ENCODE results near the gene CXCL5.

The CXCL5 gene

GRCh38 chr4:73998040-73999011 is at the start of gene CXCL5:
TSS of gene CXCL5 (minus strand) at chr4:73998677. CDS start at chr4:73998581, 96 bp downstream.
- peak; percentile 14 to 17 for DNase-seq (ENCODE audit: low read depth in 2 of 2)

- DNase-seq (ENCODE audit: low read depth in 2 of 2): no peak
These were observed 48.7 kb upstream of the CXCL5 start for GRCh38 chr4:74047152-74047551.

DNA sequence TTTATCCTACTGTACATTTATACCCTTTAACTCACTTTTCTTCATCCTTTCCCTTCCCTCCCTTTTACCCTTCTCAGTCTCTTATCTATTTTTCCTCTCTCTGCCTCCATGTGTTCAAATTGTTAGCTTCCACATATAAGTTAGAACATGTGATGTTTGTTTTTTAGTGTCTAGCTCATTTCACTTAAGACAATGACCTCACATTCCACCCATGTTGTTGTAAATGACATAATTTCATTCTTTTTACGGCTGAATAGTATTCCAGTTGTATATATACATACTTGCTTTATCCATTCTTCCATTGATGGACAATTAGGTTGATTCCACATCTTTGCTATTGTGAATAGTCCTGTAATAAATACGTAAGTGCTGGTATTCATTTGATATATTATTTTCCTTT is 47.3 kb upstream of the CXCL5 start:
- no peak for DNase-seq (ENCODE audit: low read depth in 2 of 2)

GRCh38 chr4:74045247-74045646 is 46.8 kb upstream of the CXCL5 start:
- no peak for DNase-seq (ENCODE audit: low read depth in 2 of 2)

DNA sequence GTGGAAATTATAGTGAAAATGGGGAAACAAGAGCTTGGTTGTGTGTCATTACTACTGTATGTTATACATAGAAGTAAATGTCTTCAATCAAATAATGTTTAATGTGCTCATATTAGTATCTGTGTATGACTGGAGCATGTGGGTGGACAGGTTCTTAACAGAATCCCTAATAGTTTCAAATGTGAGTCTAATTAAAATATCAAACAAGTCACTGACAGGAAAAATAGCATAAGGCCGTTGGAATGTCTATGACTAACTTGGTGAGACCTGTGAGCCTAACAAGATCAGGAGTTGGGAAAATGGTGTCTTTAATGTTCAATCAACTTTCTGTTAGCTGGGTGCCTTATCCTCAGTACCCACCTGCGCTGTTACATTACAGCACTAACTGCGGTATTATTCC is 46.2 kb upstream of the CXCL5 start:
- no peak for DNase-seq (ENCODE audit: low read depth in 2 of 2)

DNA sequence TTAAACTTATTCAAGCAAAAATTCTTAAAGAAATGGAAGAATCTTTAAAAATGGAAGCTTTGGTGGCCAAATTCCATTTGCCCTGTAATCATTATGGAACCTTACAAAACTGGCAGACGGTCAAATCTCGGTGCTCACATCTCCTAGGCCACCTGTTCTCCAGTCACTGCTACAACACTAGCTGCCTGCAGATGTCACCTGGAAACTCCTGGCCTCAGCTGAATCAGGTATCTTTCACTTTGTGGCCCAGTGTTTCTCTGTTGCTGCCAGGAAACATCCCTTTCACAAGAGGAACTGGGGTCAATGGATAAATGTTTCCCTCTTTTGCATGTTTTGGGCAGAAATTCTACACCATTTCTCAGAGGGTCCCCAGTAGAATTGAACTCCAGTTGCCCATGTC is 44.2 kb upstream of the CXCL5 start:
- DNase-seq (ENCODE audit: low read depth in 2 of 2): no peak

DNA sequence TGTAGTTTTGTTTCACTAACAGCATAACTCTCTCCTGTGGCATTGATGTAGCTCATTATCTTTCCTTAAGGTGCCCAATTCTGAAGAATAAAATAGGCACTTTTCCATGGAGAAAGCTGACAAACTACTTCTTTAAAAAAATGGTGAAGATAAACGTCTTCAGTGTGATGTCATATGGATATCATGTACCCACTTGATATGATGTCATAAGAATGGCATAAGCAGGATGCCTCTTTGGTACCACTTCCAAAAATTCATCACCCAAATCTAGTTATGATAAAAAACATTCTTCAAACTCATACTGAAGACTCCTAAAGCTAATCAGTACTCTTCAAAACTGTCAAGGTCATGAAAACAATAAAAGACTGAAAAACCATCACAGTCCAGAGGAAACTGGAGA is 42.9 kb upstream of the CXCL5 start:
- DNase-seq (ENCODE audit: low read depth in 2 of 2): no peak

DNA sequence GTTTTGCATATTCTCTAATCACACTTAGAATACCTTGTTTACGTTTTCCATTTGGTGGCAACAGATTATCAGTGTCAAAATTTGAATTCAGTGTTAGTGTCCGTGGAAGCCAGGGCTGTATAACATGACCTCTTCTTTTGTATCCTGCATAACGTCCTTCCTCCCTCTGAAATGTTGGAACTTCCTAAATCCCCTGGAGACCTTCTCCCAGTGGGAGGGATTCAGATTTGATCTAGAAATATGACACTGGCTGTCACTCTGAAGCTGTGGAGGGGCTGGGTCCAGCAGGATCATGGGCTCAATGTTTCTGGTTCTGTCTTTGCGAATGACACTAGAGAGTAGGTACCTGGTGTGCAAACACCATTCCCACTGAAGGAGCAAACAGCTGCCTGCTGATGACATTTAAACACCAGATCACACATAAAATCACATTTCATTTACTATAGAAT is 40.9 kb upstream of the CXCL5 start:
- DNase-seq (ENCODE audit: low read depth in 2 of 2): no peak

GRCh38 chr4:74038425-74039314 is 40.2 kb upstream of the CXCL5 start, which contains the start of gene CXCL3:
TSS of gene CXCL3 (minus strand) at chr4:74038689. CDS start at chr4:74038611, 78 bp downstream.
- DNase-seq (ENCODE audit: low read depth in 2 of 2): no peak

GRCh38 chr4:74038086-74038424 is 39.6 kb upstream of the CXCL5 start:
- DNase-seq (ENCODE audit: low read depth in 2 of 2): no peak

- no peak for DNase-seq (ENCODE audit: low read depth in 2 of 2)
These were observed 38.8 kb upstream of the CXCL5 start for GRCh38 chr4:74037076-74037955.

DNA sequence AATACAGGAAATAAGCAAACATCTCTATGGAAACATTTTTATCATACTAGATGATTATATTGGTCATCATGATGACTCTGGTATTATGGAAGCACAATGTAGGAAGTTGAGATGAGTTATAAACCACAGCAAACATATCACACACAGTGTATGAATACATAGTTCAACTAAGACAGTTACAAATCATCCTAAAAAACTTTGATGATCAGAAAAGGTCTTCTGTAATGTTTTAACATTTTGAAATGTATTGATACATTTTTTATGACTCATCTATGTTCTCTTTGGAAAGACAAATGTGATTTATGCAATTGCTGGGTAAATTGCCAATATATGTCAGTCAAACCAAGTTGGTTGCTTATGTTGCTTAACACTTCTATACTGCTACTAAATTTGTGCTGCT is 35.3 kb upstream of the CXCL5 start:
- no peak for DNase-seq (ENCODE audit: low read depth in 2 of 2)

DNA sequence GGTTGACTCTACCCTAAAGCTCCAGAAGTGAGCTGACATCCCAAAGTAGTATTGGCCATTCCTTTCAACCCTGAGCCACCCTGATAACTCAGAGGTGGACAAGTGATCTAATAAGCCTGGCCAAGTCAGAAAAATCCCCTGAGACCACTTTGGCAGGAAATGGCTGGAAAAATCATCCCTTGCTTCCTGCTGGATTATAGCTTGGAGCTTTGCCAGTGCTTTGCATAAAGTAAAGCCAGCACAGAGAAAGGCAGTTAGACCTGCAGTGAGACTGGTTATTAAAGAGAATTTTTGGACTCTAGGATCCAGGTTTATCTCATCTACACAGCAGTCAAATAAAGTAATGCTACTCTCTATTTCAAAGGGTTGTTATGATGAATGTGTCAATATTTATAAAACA is 33.6 kb upstream of the CXCL5 start:
- DNase-seq (ENCODE audit: low read depth in 2 of 2): peak in 1 of 2 experiments; percentile 8

DNA sequence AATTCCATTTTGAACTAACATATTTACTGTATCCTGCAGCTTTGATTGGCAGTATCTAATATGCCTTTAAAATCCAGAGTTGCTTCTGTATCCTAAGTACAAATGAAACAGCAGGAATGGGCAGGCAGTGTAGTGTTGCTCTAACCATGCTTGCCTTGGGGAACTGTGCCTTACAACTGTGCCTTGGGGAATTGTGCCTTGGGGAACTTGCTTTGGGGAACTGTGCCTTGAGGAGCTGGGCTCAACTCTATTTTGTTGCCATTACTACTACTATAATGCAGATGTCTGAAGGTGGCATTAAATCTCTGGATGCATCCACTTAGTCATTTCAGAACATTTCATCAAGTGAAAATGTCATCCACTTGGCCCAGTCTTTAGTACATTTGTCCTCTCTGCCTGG is 33.1 kb upstream of the CXCL5 start:
- DNase-seq (ENCODE audit: low read depth in 2 of 2): no peak

DNA sequence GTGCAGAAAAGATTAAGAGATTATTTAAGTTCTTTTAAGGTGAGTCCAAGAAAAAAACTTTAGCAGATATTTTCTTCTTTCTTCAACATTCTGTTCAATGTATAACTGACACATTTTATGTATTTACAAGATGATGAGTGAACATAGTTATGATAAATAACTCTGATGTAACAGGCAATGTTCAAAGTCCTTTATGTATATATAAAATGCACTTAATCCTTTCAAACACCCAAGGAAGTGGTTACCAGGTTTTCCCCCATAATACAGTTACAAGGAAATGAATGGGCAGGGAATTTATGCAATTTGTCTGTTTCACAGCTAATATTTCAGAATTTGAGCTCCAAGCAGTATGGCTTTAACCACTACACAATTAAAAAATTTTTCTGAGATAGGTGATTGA is 31.8 kb upstream of the CXCL5 start:
- no peak for DNase-seq (ENCODE audit: low read depth in 2 of 2)

DNA sequence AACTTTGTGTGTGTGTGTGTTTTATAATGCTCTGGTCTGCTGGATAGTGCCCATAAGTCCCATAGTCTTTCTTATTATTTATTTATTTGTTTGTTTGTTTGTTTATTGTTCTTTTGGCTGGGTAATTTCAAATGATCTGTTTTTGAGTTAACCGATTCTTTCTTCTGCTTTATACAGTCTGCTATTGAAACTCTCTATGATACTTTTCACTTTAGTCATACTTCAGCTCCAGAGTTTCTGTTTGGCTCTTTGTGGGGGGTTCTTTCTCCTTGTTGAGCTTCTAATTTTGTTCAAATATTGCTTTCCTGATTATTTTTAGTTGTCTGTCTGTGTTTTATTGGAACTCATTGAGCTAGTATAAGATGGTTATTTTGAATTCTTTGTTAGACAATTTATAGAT is 30.0 kb upstream of the CXCL5 start:
- DNase-seq (ENCODE audit: low read depth in 2 of 2): no peak

DNA sequence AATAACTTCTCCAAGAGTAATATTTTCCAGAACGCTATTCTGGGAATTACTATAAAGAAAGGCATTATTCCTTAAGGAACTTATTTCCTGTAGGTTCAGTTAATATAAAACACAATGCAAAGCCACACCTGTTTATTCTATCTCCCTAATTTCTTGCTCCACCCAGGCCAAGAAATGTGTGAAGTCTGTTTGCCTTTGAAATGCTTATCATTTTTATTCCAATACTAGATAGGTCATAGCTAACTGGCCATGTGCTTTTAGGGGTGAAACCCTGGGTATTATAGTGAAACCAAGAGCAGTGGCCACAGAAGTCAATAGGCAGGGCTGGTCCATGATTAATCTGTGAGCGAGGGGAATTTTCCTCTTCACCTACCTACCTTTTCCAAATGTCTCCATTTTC is 25.2 kb upstream of the CXCL5 start:
- no peak for DNase-seq (ENCODE audit: low read depth in 2 of 2)

GRCh38 chr4:74021601-74022000 is 23.1 kb upstream of the CXCL5 start:
- DNase-seq (ENCODE audit: low read depth in 2 of 2): no peak

DNA sequence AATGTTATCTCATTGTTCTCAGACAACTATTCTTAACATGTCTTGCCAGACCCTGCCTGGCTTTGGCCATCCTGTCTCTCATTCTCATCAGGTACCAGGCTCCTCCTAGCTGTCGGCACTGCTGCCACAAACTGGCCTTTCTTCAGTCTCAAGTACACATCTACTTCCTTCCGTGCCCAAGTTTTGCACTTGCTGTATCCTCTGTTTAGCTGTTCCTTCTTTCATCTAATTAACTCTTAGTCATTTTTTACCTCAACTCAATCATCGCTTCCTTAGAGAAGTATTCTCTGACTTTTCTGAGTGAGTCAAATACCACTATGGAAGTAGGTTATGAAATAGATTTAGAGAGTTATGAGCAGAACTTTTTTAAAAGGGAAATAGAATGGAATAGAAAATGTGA is 20.3 kb upstream of the CXCL5 start:
- no peak for DNase-seq (ENCODE audit: low read depth in 2 of 2)

- DNase-seq (ENCODE audit: low read depth in 2 of 2): no peak
These were observed 19.6 kb upstream of the CXCL5 start for GRCh38 chr4:74018116-74018515.

DNA sequence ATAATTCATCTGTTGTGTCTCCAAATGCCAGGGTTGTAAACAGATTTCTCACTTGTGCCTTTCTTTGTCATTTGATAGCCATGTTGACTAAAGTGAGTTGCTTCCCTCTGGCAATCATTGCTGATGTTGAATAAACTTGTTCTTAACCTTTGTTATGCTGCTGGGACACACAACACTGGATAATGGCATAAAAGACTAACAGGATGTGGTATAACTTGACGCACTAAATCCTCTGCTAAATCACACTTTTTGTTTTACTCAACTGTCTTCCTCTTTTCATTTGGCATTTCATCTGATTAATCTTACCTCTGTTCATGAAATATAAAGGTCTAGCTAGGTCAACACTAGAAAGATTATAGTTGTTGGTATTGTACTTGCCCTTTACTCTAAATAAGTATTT is 17.6 kb upstream of the CXCL5 start:
- no peak for DNase-seq (ENCODE audit: low read depth in 2 of 2)
